PFSK-1 (cell line): ENCODE data around the gene GPR3.

ENCODE experiments used
- POLR2AphosphoS5 ChIP-seq: IDR thresholded peaks from 2 replicates; pipeline ENCODE4 v1.6.1; 2012; ENCODE audit warnings: low read depth, mild to moderate bottlenecking, control low read depth, low read length, moderate library complexity
- TAF1 ChIP-seq: IDR thresholded peaks from 2 replicates; pipeline ENCODE4 v1.6.1; 2012; ENCODE audit warnings: low read length, control low read depth, borderline replicate concordance; ENCODE audit not compliant: insufficient read depth

DNA sequence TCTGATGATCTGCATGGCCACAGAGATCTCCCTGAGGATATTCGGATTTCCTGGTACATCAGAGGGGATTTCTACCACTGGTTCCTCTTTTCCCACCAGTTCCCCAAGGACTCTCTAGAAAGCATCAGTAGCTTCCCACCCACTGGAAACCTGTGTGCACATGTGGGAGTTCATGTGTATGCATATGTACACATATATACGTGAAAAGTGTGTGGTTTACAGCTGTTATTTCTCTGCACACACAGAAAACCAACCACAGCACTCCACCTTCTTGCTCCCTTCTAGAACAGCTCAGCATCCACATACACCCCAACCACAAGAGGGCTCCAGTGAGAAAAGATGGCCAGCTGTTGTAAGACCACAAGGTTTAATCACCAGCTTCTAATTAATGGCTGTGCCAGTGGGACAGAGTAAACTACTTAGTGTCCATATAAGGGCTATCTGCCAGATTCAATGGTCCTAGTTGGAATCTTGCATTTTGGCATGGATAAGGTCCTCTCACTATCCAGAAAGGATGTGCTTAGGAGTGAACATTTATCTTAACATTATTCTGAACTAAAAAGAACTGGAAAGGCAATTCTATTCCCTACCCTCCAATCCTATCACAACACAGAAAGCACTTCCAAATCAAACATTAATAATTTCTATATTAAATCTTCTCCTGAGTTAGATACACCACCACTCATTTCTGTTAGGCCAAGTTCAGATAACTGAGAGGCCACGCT, 24.1 kb downstream of the GPR3 start:
- no peak for TF ChIP-seq POLR2AphosphoS5
- no peak for TF ChIP-seq TAF1
